Hepatocyte (in vitro differentiated cells): ENCODE data around the gene HDAC6. TPM values are rescaled to one million over a fixed set of nuclear protein-coding genes. Genes with fewer than 3 reads are reported as not detected.

Source experiments
- DNase-seq: peaks from one replicate; pipeline ENCODE4 v3.0.0-alpha.2; 2016; ENCODE audit warnings: low spot score
- H2AFZ ChIP-seq: fragments of 200-600 bp; sonication (generic); 2 replicates; pipeline ENCODE4 v1.6.0; 2016; ENCODE audit warnings: antibody characterized with exemption, mild to moderate bottlenecking
- H3K27ac ChIP-seq: fragments of 200-600 bp; sonication (generic); 2 replicates; pipeline ENCODE4 v1.5.1; 2016; ENCODE audit warnings: mild to moderate bottlenecking
- H3K27me3 ChIP-seq: fragments of 200-600 bp; sonication (generic); 2 replicates; pipeline ENCODE4 v1.6.1; 2016
- H3K36me3 ChIP-seq: fragments of 200-600 bp; sonication (generic); replicated peaks from 2 replicates; pipeline ENCODE4 v1.5.1; 2016; ENCODE audit warnings: low read depth; ENCODE audit not compliant: insufficient read depth
- H3K4me1 ChIP-seq: fragments of 200-600 bp; sonication (generic); 2 replicates; pipeline ENCODE4 v1.5.1; 2016; ENCODE audit warnings: mild to moderate bottlenecking, moderate library complexity; ENCODE audit not compliant: insufficient read depth
- H3K4me2 ChIP-seq: fragments of 200-600 bp; sonication (generic); 2 replicates; pipeline ENCODE4 v1.6.0; 2016
- H3K4me3 ChIP-seq: fragments of 200-600 bp; sonication (generic); 2 replicates; pipeline ENCODE4 v1.5.1; 2016; ENCODE audit warnings: mild to moderate bottlenecking
- H3K79me2 ChIP-seq: fragments of 200-600 bp; sonication (generic); 2 replicates; pipeline ENCODE4 v1.6.0; 2017; ENCODE audit warnings: mild to moderate bottlenecking
- H3K9me2 ChIP-seq: fragments of 200-600 bp; sonication (generic); replicated peaks from 2 replicates; pipeline ENCODE4 v1.6.0; 2017; ENCODE audit warnings: mild to moderate bottlenecking; ENCODE audit not compliant: insufficient read depth
- H3K9me3 ChIP-seq: fragments of 200-600 bp; sonication (generic); 2 replicates; pipeline ENCODE4 v1.5.1; 2016; ENCODE audit warnings: low read depth, mild to moderate bottlenecking
- H4K20me1 ChIP-seq: fragments of 200-600 bp; sonication (generic); 2 replicates; pipeline ENCODE4 v1.6.0; 2016; ENCODE audit warnings: mild to moderate bottlenecking; ENCODE audit not compliant: insufficient read depth, poor library complexity, severe bottlenecking
- CTCF ChIP-seq: fragments of 200-600 bp; sonication (generic); IDR thresholded peaks from 2 replicates; pipeline ENCODE4 v1.5.1; 2016; ENCODE audit warnings: antibody characterized with exemption, mild to moderate bottlenecking; ENCODE audit not compliant: poor library complexity
- EZH2 ChIP-seq: fragments of 200-600 bp; sonication (generic); IDR thresholded peaks from 2 replicates; pipeline ENCODE4 v1.6.1; 2016; ENCODE audit warnings: antibody characterized with exemption, mild to moderate bottlenecking, borderline replicate concordance
- EZH2phosphoT487 ChIP-seq: fragments of 200-600 bp; sonication (generic); IDR thresholded peaks from one replicate; pipeline ENCODE4 v1.6.1; 2018; ENCODE audit warnings: antibody characterized with exemption, mild to moderate bottlenecking, low read depth, moderate library complexity; ENCODE audit not compliant: unreplicated experiment, severe bottlenecking
- WGBS: methylation state at CpG from one replicate; pipeline ENCODE4 v1.1.6; 2016; ENCODE audit warnings: low lambda C conversion rate; ENCODE audit errors: missing lambda C conversion rate; 5-methylcytosine and 5-hydroxymethylcytosine counted together
- polyA plus RNA-seq: library from polyadenylated mRNA; unstranded; fragments of >200 nt; fragmentation: Nextera tagmentation; extraction: Ambion mirVana; gene quantifications from 2 replicates; pipeline ENCODE4 v1.2.1, GENCODE V29; 2016
- total RNA-seq: library from RNA; depleted of rRNA; stranded (reverse); fragments of >200 nt; gene quantifications from 2 replicates; pipeline ENCODE4 v1.2.3, GENCODE V29; 2014

Gene HDAC6
- total RNA-seq (66.5 and 68.9 TPM in 2 replicates), polyA plus RNA-seq (96.3 and 115 TPM in 2 replicates)

- TF ChIP-seq EZH2 (no peak), EZH2phosphoT487 (no peak), CTCF (no peak)
Measured at GRCh38 chrX:48801280-48802088, at the start of gene HDAC6. Gene HDAC6 (plus strand): TSS chrX:48802067. CDS start chrX:48802693, 626 bp downstream.

GRCh38 chrX:48752498-48752897, 49.4 kb upstream of the HDAC6 start:
- Histone ChIP-seq H3K36me3 (no peaks in the 10 kb centered on the region), H3K4me1 (no peaks in the 10 kb centered on the region), H3K4me2 (no peak overlapping the region), H3K27me3 (no peaks in the 10 kb centered on the region), H3K27ac (no peak overlapping the region), H3K9me2 (no peaks in the 10 kb centered on the region), H3K9me3 (no peaks in the 10 kb centered on the region), H3K4me3 (no peak overlapping the region), H3K79me2 (no peaks in the 10 kb centered on the region), H4K20me1 (no peaks in the 10 kb centered on the region), H2AFZ (no peak overlapping the region)
- TF ChIP-seq CTCF = no peak
- no peak for TF ChIP-seq EZH2
- no peak for TF ChIP-seq EZH2phosphoT487
- DNase-seq = no peak
- 73% methylated on average over 7 of the region's 7 CpGs for WGBS

More at GRCh38 chrX:48801280-48802088, at the start of gene HDAC6:
- peak within 1 kb of the TSS; percentile 34 for H3K4me3 ChIP-seq
- no peaks in the 10 kb centered on the region for H3K27me3 ChIP-seq
- no peaks in the 10 kb centered on the region for H3K79me2 ChIP-seq
- H3K4me1 ChIP-seq = no peaks in the 10 kb centered on the region
- 42% methylated on average over 75 of the region's 89 CpGs for WGBS
- peak within 1 kb of the TSS; percentile 78 for H3K4me2 ChIP-seq
- peak within 1 kb of the TSS; percentile 85 for H2AFZ ChIP-seq
- peak within 1 kb of the TSS; percentile 97 for H3K27ac ChIP-seq
- peak; percentile 97 for DNase-seq
- no peaks in the 10 kb centered on the region for H4K20me1 ChIP-seq
- H3K9me2 ChIP-seq = no peaks in the 10 kb centered on the region
- no peaks in the 10 kb centered on the region for H3K9me3 ChIP-seq
- H3K36me3 ChIP-seq = no peaks in the 10 kb centered on the region

- TF ChIP-seq EZH2phosphoT487 = no peak
- TF ChIP-seq CTCF = no peak
- no peak for TF ChIP-seq EZH2
- no peaks in the 10 kb centered on the region for H3K79me2 ChIP-seq
- H2AFZ ChIP-seq = no peak overlapping the region
- no peaks in the 10 kb centered on the region for H3K27me3 ChIP-seq
- no peaks in the 10 kb centered on the region for H3K9me3 ChIP-seq
- no peak overlapping the region for H3K4me2 ChIP-seq
- no peaks in the 10 kb centered on the region for H3K9me2 ChIP-seq
- H4K20me1 ChIP-seq = no peaks in the 10 kb centered on the region
- H3K27ac ChIP-seq = no peak overlapping the region
- H3K4me3 ChIP-seq = no peak overlapping the region
- DNase-seq = no peak
- H3K36me3 ChIP-seq = no peaks in the 10 kb centered on the region
- WGBS = 70% methylated on average over 8 of the region's 8 CpGs
- no peaks in the 10 kb centered on the region for H3K4me1 ChIP-seq
Measured at GRCh38 chrX:48753708-48754228, 48.1 kb upstream of the HDAC6 start.
